Activated T-helper 1 cell treated with Interleukin-2 at 50 U/mL for 16 hours (primary cell): ENCODE data around the gene PIP5K1A.
A peak's percentile ranks its signal among the peaks of the same experiment; 100 is the strongest.
"Not testable (repeated sequence)": the region's sequence is repeated elsewhere in the genome, so short reads cannot be mapped to it uniquely, and the experiment has no call there.

Experiments used
- DNase-seq: peaks from one replicate; pipeline ENCODE4 v3.0.0-alpha.2; 2020; ENCODE audit warnings: low read depth

Gene PIP5K1A

GRCh38 chr1:151193304-151193703 is 5.0 kb upstream of the PIP5K1A start:
- no peak for DNase-seq

GRCh38 chr1:151193856-151194255 is 4.5 kb upstream of the PIP5K1A start:
- DNase-seq = no peak

- not testable (repeated sequence) for DNase-seq
Observed at GRCh38 chr1:151194894-151195594, 3.3 kb upstream of the PIP5K1A start.

GRCh38 chr1:151196292-151196800 is 2.0 kb upstream of the PIP5K1A start:
- DNase-seq = peak; percentile 8

GRCh38 chr1:151197863-151198253 is 494 bp upstream of the PIP5K1A start:
- no peak for DNase-seq

- no peak for DNase-seq
Observed at GRCh38 chr1:151199873-151200581, 1.7 kb downstream of the PIP5K1A start.

- DNase-seq = not testable (repeated sequence)
Observed at GRCh38 chr1:151205381-151205965, 7.1 kb downstream of the PIP5K1A start.

- DNase-seq = no peak
Observed at GRCh38 chr1:151210830-151211229, 12.5 kb downstream of the PIP5K1A start.

- DNase-seq = no peak
Observed at GRCh38 chr1:151211972-151212705, 13.8 kb downstream of the PIP5K1A start.

GRCh38 chr1:151213560-151213959 is 15.2 kb downstream of the PIP5K1A start:
- no peak for DNase-seq

GRCh38 chr1:151221616-151222015 is 23.3 kb downstream of the PIP5K1A start:
- DNase-seq = no peak

- no peak for DNase-seq
Observed at GRCh38 chr1:151222130-151222529, 23.8 kb downstream of the PIP5K1A start.

GRCh38 chr1:151235235-151235634 is 36.9 kb downstream of the PIP5K1A start:
- no peak for DNase-seq

GRCh38 chr1:151237678-151238466 is 39.5 kb downstream of the PIP5K1A start:
- DNase-seq = no peak

- no peak for DNase-seq
Observed at GRCh38 chr1:151238467-151238739, 40.1 kb downstream of the PIP5K1A start.

GRCh38 chr1:151242442-151242841 is 44.1 kb downstream of the PIP5K1A start:
- DNase-seq = no peak

GRCh38 chr1:151243683-151244216 is 45.4 kb downstream of the PIP5K1A start:
- DNase-seq = no peak

GRCh38 chr1:151246786-151247185 is 48.4 kb downstream of the PIP5K1A start:
- DNase-seq = no peak

- peak; percentile 32 for DNase-seq
Observed at GRCh38 chr1:151251656-151252470, 53.5 kb downstream of the PIP5K1A start.
